Measurements from ENCODE around the gene CTBP2.

The CTBP2 gene

GRCh38 chr10:125034675-125035074 is 125.7 kb downstream of the CTBP2 start:
- DNase-seq, result no peak

GRCh38 chr10:125033146-125033924 is 127.0 kb downstream of the CTBP2 start:
- no peak for DNase-seq

DNA sequence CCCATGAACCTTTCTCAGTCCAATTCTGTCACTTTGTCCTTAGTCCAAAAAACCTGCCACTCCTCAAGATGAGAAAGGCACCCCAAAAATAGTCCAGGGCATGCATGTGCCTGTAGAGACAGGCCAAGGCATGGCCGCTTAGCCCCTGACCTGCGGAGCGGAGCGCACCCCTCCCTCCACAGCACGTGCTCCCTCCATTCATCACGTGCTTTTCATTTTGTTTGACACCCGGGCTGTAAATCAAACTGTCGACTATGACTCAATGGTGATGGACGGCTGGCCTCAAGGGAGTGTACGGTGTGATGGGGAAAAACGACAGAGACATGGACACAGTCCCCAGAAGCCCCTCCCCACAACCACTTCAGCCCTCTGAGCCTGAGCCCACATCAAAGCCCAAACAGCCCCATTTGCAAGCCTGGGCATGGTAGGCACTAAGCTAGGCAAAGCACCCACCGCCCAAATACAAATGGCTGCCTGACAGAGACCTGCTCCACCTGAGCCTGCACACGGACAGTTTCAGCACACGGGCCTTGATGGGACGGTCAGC is 127.8 kb downstream of the CTBP2 start:
- DNase-seq, result no peak

DNA sequence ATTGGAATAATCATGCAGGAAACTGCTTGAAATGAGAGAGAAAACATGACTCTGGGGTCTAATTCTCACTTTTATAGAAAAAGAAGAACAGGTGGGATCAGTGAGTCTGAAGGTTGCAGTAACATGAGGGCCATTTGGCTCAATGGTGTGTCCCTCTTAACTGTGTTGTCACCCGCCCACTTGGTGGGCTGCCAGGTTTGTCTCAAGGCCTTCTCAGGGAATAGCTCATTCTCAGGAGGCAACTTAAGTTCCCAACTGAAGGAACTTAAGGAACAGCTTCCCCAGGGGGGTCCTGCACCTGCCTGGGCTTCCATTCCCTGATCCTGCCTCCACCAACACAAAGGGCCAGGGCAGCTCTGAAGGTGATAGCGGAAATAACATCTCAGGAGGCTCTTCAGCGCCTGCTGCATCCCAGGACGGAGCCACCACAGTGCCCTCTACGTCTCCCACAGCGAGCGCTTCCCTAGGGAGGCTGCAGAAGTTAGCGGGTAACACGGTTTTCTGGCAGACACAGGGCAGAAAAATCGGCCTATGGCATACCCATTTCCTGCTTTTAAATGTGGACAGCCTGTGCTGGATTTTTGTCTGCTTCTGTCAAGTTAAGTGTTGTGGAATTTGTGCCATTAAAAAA is 129.7 kb downstream of the CTBP2 start:
- no peak for DNase-seq

GRCh38 chr10:125029584-125030242 is 130.7 kb downstream of the CTBP2 start:
- DNase-seq, result no peak

DNA sequence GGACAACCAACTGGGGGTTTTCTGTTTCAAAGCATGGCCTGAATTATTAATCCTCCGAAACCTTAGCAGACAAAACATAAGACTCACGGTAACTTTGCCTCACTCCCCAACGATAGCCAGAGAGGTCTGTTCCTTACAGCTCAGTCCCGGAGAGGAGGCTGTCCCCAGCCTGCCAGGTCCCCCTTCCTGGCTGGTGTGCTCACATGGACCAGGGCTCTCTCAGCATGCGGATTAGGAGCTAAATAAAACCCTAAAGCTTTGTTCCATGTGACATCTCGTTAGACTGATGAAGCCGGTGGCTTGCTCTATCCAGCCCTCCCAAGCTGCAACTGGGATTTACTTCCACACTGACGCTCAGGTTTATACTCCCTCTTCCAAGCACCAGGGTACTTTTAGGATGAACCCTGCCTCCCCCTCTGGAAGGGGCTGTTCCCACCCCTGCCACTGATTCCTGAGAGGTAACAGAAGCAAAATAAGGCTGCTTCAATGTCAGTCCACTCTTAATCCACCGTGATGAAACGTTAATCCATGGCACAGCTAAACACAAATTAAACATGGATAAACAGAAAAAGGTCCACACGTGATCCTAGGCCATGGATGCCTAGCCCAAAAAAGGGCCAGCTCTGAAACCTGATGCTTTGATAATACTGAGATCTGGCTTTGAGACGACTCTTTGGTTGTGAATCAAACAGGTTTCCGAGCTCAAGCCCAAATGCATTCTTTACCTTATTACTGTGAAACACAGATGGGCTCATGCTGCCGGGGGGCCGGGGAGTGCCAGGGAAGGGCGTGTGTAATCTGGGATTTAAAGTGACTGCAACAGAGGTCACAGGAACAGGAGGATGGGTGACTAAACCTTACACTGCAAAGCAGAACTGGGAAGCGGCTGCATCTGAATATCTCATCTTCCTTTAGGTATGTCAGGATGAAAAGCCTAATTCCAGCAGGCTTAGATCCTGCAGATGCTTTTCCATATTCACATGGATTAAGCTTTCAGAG is 132.2 kb downstream of the CTBP2 start:
- DNase-seq, result no peak

DNA sequence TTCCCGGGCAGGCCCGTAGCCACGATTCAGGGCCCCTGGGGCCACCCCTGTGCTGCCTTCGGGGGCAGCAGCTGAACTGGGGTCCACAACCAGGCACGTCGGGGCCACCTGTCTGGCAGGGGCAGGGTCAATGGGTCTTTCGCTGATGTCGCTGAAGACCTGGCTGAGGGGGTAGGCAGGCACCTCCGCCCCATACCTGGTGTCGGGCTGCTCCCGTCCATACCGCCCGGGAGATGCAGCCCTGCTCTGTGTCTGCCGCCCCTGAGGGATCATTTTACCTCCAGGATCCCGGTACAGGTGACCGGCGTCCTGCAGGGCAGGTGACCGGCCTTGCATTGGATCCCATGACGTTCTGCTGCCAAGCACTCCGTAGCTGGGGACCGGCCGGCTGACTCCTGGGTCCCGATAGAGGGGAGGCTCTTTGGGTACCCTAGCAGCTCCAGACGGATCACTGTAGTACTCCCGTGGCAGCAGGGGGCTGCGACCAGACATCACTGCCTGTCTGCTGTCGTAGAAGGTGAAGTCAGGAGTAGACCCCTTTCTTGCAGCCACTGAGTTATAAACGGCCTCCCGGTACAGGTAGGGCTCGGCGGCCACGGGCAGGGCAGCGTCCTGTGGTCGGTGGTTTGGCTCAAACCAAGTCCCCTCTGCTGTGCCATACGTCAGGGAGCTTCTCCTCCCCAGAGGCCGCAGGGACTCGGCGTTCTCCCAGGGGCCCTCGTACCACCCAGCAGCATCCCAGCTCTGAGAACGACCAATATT is 133.2 kb downstream of the CTBP2 start:
- DNase-seq, result no peak

- DNase-seq, result no peak
Measured at GRCh38 chr10:125026036-125026931, 134.1 kb downstream of the CTBP2 start.

DNA sequence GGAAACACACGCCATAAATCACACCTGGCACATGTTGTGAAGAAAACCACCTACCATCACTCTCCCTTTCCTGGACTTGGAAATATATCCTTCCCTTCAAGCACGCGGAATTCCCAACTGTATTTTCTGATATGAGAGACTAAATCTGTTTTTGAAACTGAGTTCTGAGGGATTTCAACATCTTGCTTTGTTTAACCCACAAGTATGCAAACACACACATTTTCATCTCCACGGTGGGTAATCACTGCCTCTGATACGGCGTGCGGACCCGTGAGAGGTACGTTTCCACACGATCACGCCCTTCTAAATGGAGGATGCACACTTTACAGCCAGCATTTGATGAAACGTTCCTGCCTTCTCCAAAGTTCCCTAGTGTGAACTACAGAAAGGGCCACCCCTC is 135.0 kb downstream of the CTBP2 start:
- DNase-seq, result no peak

- peak; percentile 62 for DNase-seq
Measured at GRCh38 chr10:125024497-125025234, 135.7 kb downstream of the CTBP2 start.

GRCh38 chr10:125023862-125024496 is 136.4 kb downstream of the CTBP2 start:
- DNase-seq, result peak; percentile 62

- DNase-seq, result peak; percentile 20
Measured at GRCh38 chr10:125023255-125023654, 137.1 kb downstream of the CTBP2 start.

- DNase-seq, result no peak
Measured at GRCh38 chr10:125022671-125023070, 137.7 kb downstream of the CTBP2 start.

DNA sequence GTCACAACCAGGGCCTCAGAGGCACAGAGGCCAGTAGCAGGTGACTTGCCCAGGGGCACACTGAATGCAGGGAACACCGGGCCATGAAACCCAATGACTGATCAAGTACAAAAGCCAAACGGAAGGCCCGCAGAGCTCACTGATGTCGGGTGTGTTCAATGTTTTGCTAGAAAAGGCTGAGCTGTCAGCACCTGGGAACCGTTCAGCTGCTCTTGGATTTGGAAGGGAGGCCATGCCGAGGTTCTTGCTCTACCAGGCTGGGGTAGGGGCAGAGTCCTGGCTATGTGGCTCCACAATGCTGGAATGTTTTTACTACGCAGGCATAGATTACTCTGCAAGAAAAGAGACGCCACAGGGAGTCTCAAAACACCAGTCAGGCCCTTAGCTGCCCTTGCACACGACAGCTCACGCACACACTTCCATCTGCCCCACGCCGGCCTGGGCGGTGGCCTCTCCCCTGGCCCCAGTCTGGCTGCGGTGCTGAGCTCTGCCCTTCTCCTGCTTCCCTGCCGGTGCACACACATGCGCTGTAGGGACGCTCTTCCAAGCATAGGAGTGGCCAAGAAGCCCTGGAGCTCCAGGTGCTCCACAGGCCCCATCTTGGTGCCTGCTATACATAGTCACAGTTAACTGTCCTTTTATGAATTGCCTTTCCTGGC is 138.5 kb downstream of the CTBP2 start:
- no peak for DNase-seq

GRCh38 chr10:125020871-125021270 is 139.5 kb downstream of the CTBP2 start:
- DNase-seq, result no peak

GRCh38 chr10:125020386-125020785 is 140.0 kb downstream of the CTBP2 start:
- DNase-seq, result no peak

DNA sequence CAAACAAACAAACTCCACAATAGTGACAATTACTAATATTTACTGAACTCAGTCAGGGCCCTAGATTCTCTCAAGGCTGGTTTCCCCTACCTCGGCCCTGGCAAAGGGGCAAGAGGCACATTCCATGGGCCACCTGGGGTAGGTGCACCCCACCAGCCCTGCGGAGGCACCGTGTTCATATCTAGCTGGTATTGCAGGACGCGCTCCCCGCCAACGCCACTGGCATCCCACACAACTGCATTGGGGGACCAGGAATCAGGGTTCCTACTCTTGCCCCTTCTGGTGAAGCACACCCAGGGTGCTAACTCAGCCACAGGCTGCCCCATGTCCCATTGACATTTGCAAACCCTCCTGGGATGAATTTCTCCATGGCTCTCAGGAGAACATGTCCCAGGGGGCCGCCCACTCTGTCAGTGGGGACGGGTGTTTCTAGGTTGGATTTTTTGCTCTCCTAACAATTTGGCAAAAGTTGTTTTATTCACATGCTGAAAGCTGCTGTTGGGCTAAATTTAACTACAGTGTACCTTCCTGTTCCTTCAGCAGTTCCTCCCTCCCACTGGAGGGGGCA is 141.7 kb downstream of the CTBP2 start:
- no peak for DNase-seq

- DNase-seq, result no peak
Measured at GRCh38 chr10:125017547-125018298, 142.6 kb downstream of the CTBP2 start.

Measured in NCI-H2107 (cell line).